NCI-H526 (cell line): ENCODE measurements around the gene MYCBP2.
"Not testable (repeated sequence)": the region's sequence is repeated elsewhere in the genome, so short reads cannot be mapped to it uniquely, and the experiment has no call there.

Experiments used
- DNase-seq, 2 experiments: peaks; one replicate each; lab custom pipeline; 2025; lab: John Stamatoyannopoulos, UW

The MYCBP2 gene

DNA sequence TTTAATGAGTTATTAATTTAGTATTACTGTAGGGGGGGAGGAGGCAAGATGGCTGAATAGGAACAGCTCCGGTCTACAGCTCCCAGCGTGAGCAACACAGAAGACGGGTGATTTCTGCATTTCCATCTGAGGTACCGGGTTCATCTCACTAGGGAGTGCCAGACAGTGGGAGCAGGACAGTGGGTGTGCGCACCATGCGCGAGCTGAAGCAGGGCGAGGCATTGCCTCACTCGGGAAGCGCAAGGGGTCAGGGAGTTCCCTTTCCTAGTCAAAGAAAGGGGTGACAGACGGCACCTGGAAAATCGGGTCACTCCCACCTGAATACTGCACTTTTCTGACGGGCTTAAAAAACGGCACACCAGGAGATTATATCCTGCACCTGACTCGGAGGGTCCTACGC is 127.9 kb downstream of the MYCBP2 start:
- not testable (repeated sequence) for DNase-seq

DNA sequence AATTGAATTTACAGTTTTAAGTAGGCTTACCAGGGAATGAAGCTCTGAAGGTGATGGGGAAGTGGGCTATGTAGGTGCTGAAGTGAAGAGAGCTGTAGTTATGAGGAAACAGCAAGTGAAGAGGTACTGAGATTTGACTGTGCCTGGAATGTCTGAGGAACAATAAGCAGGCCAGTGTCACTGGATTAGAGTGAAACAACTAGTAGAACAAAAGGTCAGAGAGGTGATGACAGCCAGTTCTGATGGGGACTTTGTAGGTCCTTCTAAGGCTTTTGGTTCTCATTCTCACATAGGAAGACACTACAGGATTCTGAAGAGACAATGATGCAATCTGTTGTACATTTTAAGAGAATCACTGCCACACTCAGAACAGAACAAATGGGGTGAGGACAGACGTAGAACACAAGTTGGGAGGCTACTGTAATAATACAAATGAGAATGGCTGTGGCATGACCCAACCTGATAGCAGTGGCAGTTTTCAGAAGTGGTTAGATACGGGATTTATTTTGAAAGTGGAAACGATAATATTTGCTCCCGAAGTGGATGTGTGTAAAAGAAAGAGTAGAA is 130.8 kb downstream of the MYCBP2 start:
- DNase-seq: no peak

DNA sequence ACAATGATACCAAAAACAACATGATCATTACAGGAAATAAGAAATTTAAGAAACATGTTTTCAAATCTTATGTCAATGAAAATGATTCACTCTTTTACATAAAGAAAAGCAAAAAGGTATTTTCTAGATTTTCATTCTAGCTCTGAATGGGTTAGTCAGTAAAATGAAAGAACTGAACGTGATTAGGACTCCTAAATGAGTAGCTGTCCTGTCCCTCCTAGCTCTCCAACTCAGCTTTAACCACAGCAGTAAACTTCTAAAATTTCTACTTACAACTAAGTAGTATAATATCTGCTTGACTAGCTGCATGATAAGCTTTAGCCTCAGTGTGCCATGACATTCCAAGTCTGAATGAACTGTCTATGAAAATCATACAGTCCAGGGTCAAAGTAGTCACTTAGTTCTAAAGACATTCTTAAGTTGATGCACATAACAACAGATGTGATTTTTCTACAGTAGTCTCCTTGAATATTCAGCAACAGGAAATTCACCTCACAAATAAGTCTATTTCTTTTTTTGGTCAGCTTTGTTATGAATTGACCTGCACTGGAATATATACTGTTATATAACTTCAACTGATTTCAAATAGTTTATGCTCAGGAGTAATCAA is 136.4 kb downstream of the MYCBP2 start:
- DNase-seq: no peak

DNA sequence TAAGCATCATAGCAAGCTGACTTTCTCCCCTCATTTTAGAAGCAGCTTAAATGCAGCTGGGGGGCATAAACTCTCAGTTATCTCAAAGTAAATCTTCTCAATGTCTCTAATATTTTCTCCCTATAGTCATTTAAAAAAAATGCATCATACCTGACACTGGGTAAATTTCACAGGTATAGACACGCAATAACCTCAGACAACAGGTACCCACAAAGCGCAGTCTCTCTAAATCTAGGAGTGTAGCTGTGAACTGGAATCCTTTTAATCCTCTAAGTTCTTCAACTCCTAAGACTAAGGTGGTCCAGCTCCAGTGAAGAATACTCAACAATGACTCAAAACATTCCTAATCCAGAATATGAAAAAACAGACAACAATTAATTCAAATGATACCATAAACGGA is 141.2 kb downstream of the MYCBP2 start:
- no peak for DNase-seq

DNA sequence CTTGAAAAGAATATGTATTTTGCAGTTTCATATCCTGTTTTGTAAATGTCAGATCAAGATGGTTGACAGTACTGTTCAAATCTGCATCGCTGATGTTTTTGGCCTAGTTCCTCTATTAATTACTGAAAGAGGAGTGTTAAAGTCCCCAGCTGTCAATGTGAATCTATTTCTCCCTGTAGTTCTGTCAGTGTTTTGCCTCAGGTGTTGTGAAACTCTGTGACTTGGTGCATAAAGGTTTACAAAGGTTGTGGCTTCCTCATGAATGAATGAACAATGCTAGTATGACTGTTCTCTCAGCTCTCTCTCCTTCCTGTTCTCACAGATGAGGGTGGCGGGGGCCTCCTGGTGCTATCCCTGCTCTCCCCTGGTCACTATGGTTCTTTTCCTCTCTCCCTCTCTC is 142.4 kb downstream of the MYCBP2 start:
- DNase-seq: no peak

DNA sequence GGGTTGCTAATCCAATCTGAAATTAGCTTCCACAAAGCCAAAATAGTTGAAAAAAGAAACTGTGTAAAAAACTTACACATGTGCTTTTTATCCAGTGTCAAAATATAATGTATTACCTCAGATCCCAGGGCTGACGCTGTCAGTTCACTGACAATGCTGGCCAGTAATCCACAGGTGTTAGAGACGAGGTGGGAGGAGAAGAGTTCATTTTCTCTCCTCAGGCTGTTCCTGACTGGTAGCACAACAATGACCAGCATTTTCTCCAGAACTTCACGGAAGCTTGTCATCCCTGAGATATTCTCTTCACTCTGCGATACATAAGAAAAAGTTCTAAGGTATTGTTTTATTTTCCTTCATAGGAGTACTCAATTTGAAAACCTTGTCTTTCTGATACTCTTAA is 146.9 kb downstream of the MYCBP2 start:
- no peak for DNase-seq

DNA sequence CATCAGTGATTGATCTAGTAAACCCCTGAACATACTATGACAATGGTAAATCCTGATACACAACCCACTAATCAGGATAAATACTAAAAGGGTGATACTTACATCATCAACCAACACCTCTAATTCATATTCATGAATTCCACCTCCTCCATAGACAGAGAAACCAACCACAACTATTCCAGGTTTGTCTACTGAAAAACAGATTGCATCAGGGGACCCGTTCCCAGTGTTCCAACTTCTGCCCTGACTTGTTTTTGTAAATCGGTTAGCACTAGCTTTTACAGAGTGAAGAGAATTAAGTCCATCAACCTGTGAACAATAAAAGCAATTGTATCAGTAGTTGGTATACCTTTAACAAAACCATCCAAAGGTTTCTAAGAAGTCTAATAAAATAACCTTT is 149.2 kb downstream of the MYCBP2 start:
- DNase-seq: no peak

DNA sequence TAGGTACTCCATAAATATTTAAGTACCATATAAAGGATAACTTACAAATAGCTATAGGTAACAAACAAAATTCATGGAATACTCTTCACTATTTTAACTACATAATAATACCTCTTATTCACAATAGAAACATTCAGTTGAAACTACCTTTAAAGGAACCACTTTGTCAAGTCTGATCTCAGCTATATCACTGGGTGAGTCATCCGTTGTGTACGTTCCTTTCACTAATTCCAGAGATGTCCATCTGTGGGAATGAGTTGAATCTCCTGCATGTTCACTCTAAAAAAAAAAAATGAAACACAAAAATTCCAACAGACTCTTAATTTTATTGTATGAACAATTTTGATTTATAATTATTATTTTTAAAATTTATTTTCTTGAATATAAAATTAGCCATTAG is 150.5 kb downstream of the MYCBP2 start:
- no peak for DNase-seq

DNA sequence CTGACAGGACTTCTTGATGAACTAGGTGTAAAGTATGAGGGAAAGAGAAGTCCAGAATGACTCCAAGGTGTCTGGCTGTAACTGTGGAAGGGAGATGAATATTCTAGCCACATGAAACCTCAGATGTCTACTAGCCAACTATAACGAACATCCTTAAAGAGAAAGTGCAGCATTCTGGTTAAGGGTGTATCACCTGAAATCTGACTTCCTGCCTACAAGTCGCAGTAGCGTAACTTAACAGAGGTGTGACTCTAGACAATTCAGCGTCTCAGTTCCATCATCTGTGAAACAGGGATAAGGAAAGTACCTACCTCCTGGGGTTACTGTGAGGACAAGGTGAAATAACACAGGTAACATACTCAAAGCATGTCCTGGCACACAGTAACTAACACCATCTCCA is 154.2 kb downstream of the MYCBP2 start:
- no peak for DNase-seq

DNA sequence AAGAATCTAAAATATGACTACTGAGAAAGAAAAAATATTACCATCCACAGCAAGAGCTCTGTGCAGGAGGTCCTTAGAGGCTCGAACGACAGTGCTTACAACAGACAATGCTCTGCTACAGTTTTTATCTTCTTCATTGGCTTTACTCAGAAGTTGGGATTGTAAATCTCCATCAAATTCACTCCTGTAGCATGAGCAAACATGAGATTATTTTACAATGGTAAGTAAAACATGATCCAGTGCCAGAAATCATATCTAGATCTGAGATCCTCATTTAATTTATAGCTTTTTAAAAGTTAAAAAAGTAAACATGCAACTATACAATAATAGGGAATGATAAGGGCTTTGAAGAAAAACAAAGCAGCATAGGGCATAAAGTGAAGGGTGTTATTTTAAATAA is 155.4 kb downstream of the MYCBP2 start:
- no peak for DNase-seq

DNA sequence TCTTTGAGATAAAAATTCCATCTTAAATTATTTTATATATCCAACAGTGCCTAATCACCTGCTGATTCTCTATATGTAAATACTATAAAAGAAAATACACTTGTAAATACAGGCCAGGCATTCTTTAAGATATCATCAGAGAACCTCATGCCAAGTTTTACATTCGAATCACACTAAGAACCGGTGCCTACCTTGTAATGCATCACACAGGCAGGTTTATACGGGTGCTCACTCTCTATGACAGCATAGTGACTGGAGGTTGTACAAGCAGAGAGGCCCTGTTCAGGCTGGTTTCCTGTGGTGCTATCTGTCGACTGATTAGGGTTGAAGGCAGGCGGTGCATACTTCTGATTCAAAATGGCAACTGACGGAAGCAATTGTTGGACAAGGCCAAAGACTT is 158.7 kb downstream of the MYCBP2 start:
- DNase-seq: no peak

DNA sequence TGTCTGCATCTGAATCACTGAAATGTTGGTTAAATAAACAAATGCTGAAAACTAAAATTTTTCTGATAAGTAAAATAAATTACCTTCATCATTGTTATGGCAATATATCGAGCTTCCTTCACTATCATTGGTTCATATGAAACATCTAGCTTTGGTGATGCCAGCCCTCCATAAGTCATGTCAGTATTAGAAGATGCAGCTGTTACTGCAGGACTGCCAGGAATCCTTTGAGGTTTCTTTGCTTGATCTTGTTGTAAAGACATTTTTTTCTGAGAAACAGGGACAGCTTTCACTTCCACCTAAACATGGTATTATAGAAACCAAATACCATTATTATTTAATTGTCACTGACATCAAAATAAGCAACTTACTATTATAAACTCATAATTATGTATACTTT is 176.2 kb downstream of the MYCBP2 start:
- no peak for DNase-seq

DNA sequence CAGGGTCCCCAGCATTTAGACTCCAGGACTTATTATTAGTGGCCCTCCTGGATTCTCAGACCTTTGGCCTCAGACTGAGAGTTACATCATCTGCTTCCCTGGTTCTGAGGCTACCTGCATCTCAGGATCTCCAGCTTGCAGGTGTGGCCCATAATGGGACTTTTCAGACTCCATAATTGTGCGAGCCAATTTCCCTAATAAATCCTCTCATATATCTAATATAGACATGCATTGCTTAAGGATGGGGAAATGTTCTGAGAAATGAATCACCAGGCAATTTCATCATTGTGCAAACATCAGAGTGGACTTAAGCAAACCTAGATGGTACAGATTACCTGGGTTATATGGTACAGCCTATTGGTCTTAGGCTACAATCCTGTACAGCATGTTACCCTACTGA is 183.5 kb downstream of the MYCBP2 start:
- DNase-seq: peak in 1 of 2 experiments; percentile 23

DNA sequence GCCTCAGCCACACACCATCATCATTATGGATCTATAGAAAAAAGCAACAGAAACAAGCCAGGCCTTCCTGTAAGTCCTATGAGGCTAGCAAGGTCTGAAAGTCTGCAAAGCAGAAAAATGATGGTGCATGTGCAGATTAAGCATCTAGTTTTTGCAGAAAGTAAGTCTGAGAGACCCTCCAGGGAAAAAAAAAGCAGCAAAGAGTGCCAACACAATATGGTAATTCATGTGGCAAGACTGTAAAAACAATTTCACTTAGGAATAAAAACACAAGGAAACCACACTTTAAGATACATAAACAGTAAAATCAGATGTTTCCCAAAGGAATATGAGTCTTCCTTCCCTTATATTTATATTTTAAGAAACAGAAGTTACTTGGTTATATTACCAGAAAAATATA is 187.6 kb downstream of the MYCBP2 start:
- DNase-seq: no peak

DNA sequence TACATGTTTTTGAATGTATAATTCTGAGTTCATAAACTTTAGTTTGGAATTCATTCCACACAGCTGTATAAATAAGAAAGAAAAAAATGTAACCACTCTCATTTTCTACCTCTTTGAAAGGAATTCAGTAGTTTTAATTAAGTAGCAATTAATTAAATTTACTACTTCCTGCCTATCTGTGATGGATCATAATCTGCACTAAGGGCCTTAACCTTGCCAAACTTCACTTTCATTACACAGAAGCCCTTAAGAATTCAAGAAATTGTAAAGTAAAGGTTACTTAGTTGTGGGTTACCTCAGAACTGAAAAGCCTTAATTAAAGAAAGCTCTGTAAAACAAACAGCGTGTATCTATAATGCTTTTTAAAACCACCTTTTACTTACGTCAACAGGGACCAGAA is 188.1 kb downstream of the MYCBP2 start:
- no peak for DNase-seq

DNA sequence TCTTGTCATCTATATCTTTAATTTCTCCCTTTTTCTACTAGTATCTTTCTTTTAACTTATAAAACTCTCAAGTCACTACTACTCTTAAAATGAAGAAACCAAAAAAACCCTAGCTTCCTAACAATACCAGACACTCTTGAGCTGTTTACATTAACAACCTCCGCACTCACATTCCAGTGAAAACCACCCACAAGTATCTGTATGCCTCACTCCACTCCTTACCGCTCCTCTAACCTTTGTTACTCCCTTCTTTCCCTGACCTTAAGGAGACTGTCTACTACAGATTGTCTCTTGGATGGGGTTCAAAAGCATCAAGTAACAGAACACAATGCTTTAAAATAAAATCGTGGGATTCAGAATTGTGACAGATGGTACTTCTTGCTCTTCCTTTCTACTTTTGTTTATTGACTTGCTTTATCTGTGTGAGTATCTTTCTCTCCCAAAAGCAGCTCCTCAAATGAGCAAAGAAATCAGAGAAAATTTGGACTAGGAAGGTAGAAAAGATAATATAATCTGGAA is 189.9 kb downstream of the MYCBP2 start:
- no peak for DNase-seq

DNA sequence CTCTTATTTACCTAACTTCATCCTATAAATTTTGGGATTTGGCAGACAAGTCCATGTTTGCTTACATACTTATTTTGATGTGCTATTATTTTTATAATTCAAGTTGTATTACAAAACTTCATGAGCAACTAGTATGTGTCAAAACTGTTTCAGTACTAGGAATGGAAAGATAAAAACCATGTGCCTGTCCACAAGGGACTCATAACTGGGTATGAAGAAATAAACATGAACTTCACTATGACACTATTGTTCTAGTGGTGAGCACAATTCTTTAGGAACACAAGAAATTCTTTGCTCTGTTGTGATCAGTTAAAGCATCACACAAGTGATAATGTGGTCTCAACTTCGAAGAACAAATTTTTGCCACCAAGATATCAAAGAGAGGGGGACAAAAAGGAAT is 202.5 kb downstream of the MYCBP2 start:
- DNase-seq: no peak

DNA sequence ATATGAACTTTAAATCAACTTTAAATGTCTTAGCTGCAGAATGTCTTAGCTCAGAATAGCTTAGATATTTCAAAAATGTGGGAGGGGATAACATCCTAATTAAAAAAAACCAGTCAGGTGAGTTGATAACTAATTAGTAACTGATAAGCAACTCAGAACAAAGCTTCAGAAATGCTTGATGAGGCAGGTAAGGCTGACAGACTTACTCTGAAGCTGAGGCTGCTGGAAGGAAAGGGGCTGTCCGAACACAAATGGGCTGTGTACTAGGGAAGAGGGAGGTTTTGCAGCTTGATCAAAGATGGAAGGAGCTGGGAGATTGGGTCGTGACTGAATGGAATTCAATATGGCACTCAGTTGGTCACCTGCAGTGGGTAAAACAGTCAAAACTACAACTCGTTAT is 208.8 kb downstream of the MYCBP2 start:
- DNase-seq: no peak

DNA sequence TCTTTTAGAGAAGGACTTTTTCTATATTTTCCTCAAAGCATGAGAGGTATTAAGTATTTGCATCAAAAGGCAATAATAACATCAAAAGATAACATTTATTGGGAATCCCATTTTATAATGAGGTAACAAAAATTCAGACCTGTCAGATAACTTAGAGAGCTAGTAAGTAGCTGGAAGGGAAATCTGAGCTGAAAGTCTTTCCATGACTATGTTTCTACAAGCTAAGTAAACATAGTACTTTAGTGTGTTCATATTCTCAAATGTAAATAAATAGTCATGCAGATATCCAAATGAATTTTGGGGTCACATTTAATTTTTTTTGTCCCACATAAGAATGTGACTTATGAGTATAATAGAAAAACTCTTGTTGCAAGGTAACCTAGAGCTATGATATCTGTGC is 212.6 kb downstream of the MYCBP2 start:
- DNase-seq: no peak

DNA sequence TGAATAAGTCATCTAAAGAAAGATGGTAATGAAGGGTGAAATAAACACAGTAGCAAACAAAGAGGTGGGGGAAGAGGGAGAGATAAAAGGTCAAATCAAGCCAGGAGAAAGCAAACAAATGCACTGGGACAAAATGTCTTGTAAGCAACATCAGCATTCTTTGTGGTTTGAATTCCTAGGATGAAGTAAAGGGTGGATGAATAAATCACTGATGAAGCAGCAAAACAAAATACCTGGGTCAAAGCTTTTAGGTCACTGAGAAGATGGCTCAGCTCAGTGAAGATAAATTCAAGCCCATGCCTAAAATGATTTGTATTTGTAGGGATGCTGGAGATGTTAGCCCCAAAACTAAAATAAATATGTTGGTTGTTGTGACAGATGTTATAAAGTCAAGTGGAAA is 213.4 kb downstream of the MYCBP2 start:
- DNase-seq: no peak

DNA sequence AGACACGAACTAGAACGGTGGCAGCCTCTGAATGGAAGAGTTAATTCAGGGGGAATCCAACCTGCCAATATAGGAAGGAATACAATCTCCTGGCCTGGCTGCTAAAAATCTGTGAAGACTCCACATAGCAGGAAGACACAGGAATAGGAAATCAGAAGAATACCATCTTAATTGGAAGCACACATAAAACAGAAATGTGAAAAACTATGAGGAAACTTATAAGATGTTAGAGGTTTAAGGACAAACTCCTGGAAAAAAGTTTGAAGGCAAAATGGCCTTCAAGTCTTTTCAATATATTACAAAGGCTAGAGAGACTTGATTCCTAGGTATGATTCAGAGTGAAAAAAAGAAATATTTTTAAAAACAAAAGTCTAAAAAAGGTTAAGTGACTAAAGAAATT is 221.8 kb downstream of the MYCBP2 start:
- DNase-seq: no peak

DNA sequence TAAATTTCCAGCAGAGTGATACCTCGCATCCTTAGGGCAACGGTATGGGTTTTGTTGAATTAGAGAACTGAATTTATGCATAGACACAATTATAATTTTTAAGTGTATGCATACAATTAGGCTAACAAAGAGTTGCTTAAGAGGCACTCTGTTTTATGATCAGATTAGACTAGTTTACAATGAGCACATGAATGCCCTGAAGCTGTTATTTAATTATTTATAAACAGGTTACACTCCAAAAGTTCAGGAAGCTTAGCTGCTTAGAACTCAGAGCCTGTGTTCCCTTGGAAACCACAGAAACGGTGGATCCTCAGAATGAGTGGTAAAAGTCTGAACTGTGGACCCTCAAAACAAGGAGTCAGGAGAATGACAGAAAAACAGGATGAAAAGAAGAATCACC is 227.5 kb downstream of the MYCBP2 start:
- no peak for DNase-seq

DNA sequence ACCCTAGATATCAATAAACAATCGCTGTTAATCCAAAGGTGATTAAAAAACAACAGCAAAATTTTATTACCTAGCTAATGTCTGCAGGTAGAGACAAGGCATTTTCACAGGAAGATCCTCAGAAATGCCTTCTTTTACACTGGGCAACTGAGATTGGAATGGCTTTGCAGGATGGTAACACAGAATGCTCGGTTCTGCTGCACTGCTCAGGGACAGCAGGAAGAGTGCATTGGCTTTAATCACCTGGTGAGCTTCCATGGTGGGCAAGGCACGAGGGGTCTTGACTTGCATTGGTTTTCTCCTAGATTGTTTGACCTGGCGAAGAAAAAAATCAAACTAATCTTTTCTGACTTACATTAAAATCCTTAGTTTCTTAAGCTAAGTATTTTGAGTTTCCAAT is 231.6 kb downstream of the MYCBP2 start:
- no peak for DNase-seq

DNA sequence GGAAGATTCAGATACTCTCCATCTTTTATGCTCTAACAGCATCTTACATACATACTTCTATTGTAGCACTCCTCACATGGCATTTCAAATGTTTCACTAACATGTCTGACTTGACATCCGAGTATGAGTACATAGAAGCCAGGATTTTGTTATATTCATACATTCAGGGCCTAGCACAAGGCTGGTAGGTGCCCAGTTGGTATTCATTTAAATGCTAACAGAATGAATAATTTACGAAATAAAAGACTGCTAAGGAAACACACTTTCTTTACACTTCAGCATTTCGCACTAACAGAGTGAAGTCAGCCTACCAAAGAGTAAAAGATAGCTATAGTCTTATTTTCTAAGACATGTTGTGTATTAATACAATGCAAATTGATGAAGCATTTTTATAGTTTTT is 232.1 kb downstream of the MYCBP2 start:
- DNase-seq: no peak
